Activated B cell treated with CpG ODN at 0.5 μM for 24 hours (primary cell): ENCODE results near the gene EPHA3. TPM values are rescaled to one million over a fixed set of nuclear protein-coding genes. Genes with fewer than 3 reads are reported as not detected.

ENCODE experiments used
- ATAC-seq: fragments of 200-7000 bp; cut with Tn5 transposase; one replicate; pipeline ENCODE4 v1.10.0; 2021; ENCODE audit warnings: low read depth, mild to moderate bottlenecking, moderate library complexity
- CTCF ChIA-PET: fragments of 350-600 bp; sonication (Branson Sonifier 250); formaldehyde crosslinking; loops from one replicate; lab custom pipeline; 2021; ENCODE audit warnings: antibody characterized with exemption; lab: Charles Lee
- POLR2A ChIA-PET: fragments of 350-600 bp; sonication (Branson Sonifier 250); formaldehyde crosslinking; loops from one replicate; lab custom pipeline; 2021; ENCODE audit warnings: antibody characterized with exemption; lab: Charles Lee
- DNase-seq: peaks from one replicate; pipeline ENCODE4 v3.0.0; 2022
- H3K27ac Mint-ChIP-seq: one replicate; pipeline ENCODE4 v1.8.0; 2020; ENCODE audit warnings: mixed read lengths
- H3K27me3 Mint-ChIP-seq: one replicate; pipeline ENCODE4 v1.8.0; 2021; ENCODE audit warnings: mixed read lengths
- H3K36me3 Mint-ChIP-seq: one replicate; pipeline ENCODE4 v1.8.0; 2021; ENCODE audit warnings: low read depth, mixed read lengths
- H3K4me1 Mint-ChIP-seq: one replicate; pipeline ENCODE4 v1.8.0; 2021; ENCODE audit warnings: mixed read lengths
- H3K4me3 Mint-ChIP-seq: one replicate; pipeline ENCODE4 v1.8.0; 2020; ENCODE audit warnings: mild to moderate bottlenecking, mixed read lengths
- H3K9me3 Mint-ChIP-seq: one replicate; pipeline ENCODE4 v1.8.0; 2020; ENCODE audit warnings: mixed read lengths
- CTCF ChIP-seq: fragments of 200-600 bp; IDR thresholded peaks from one replicate; pipeline ENCODE4 v1.8.0; 2022; ENCODE audit warnings: antibody characterized with exemption, mild to moderate bottlenecking
- intact Hi-C: fragments of 100-400 bp; cut with micrococcal nuclease; formaldehyde crosslinking; loops from one replicate; pipeline ENCODE4 v1.15.1; 2024
- total RNA-seq: library from RNA; stranded (reverse); gene quantifications from 2 replicates; pipeline ENCODE4 v1.2.3, GENCODE V29; 2022

EPHA3 gene
- total RNA-seq, 1 donor from 2014 or later: not detected

- CTCF ChIA-PET: no interaction called here
- H3K36me3 Mint-ChIP-seq: no peaks in the 10 kb centered on the region
- H3K4me3 Mint-ChIP-seq: no peak overlapping the region
- no peaks in the 10 kb centered on the region for H3K9me3 Mint-ChIP-seq
- H3K27me3 Mint-ChIP-seq: no peaks in the 10 kb centered on the region
- no peak for TF ChIP-seq CTCF
- POLR2A ChIA-PET: no interaction called here
- H3K4me1 Mint-ChIP-seq: no peaks in the 10 kb centered on the region
- H3K27ac Mint-ChIP-seq: no peak overlapping the region
- ATAC-seq: no peak
- no peak for DNase-seq
- intact Hi-C loops: no loop called here
Measured at GRCh38 chr3:89353465-89353864, 246.0 kb downstream of the EPHA3 start.

- POLR2A ChIA-PET: no interaction called here
- intact Hi-C loops: no loop called here
- Mint-ChIP-seq H3K4me3 (no peak overlapping the region), H3K27ac (no peak overlapping the region), H3K9me3 (no peaks in the 10 kb centered on the region), H3K4me1 (no peaks in the 10 kb centered on the region), H3K36me3 (no peaks in the 10 kb centered on the region), H3K27me3 (no peaks in the 10 kb centered on the region)
- no peak for ATAC-seq
- TF ChIP-seq CTCF: no peak
- no peak for DNase-seq
- CTCF ChIA-PET: no interaction called here
Measured at GRCh38 chr3:89358281-89358680, 250.9 kb downstream of the EPHA3 start.

GRCh38 chr3:89360156-89360555 lies 252.7 kb downstream of the EPHA3 start:
- DNase-seq (no peak), ATAC-seq (no peak)
- POLR2A ChIA-PET: no interaction called here
- H3K9me3 Mint-ChIP-seq: no peaks in the 10 kb centered on the region
- TF ChIP-seq CTCF: no peak
- CTCF ChIA-PET: no interaction called here
- intact Hi-C loops: no loop called here
- no peaks in the 10 kb centered on the region for H3K27me3 Mint-ChIP-seq
- no peaks in the 10 kb centered on the region for H3K4me1 Mint-ChIP-seq
- no peaks in the 10 kb centered on the region for H3K36me3 Mint-ChIP-seq
- H3K27ac Mint-ChIP-seq: no peak overlapping the region
- no peak overlapping the region for H3K4me3 Mint-ChIP-seq

GRCh38 chr3:89362496-89362895 lies 255.1 kb downstream of the EPHA3 start:
- H3K27ac Mint-ChIP-seq: no peak overlapping the region
- TF ChIP-seq CTCF: no peak

GRCh38 chr3:89363171-89363570 lies 255.8 kb downstream of the EPHA3 start:
- Mint-ChIP-seq H3K9me3 (no peaks in the 10 kb centered on the region), H3K36me3 (no peaks in the 10 kb centered on the region), H3K27ac (no peak overlapping the region), H3K4me1 (no peaks in the 10 kb centered on the region), H3K27me3 (no peaks in the 10 kb centered on the region), H3K4me3 (no peak overlapping the region)
- intact Hi-C loops: no loop called here
- ChIA-PET CTCF (no interaction called here), POLR2A (no interaction called here)
- ATAC-seq: no peak
- no peak for DNase-seq
- no peak for TF ChIP-seq CTCF

More at GRCh38 chr3:89362496-89362895, 255.1 kb downstream of the EPHA3 start:
- Mint-ChIP-seq H3K4me3 (no peak overlapping the region), H3K27me3 (no peaks in the 10 kb centered on the region), H3K36me3 (no peaks in the 10 kb centered on the region), H3K4me1 (no peaks in the 10 kb centered on the region), H3K9me3 (no peaks in the 10 kb centered on the region)
- ChIA-PET POLR2A (no interaction called here), CTCF (no interaction called here)
- intact Hi-C loops: no loop called here
- no peak for ATAC-seq
- DNase-seq: no peak
